Caco-2 (cell line): ENCODE measurements around the gene IL11. TPM values are rescaled to one million over a fixed set of nuclear protein-coding genes. Genes with fewer than 3 reads are reported as not detected.

Experiments used
- BruUV-seq: library from RNA; stranded (reverse); fragments of 400-500 nt; replicated peaks from 2 replicates; lab custom pipeline; 2021; lab: Mats Ljungman, UMichigan
- CTCF ChIA-PET: fragments of 300-600 bp; sonication (Branson Sonifier 250); formaldehyde crosslinking; loops from one replicate; lab custom pipeline; 2022; ENCODE audit warnings: antibody characterized with exemption; lab: Charles Lee
- POLR2A ChIA-PET: fragments of 300-600 bp; sonication (Branson Sonifier 250); formaldehyde crosslinking; loops from one replicate; lab custom pipeline; 2022; ENCODE audit warnings: antibody characterized with exemption; lab: Charles Lee
- DNase-seq, 2 experiments: peaks; one replicate each; pipeline versions ENCODE4 v3.0.0 to v3.0.0-alpha.2; 2020 to 2022
- H3K27me3 ChIP-seq: replicated peaks from 2 replicates; pipeline ENCODE4 v1.6.0; 2011; ENCODE audit warnings: low read length; ENCODE audit not compliant: control insufficient read depth, insufficient read depth
- H3K36me3 ChIP-seq: 2 replicates; pipeline ENCODE4 v1.5.1; 2011; ENCODE audit warnings: low read length; ENCODE audit not compliant: control insufficient read depth, insufficient read depth
- H3K4me1 ChIP-seq: fragments of 250-450 bp; sonication (Bioruptor Pico); 2 replicates; pipeline ENCODE4 v1.5.1; 2020; ENCODE audit warnings: mild to moderate bottlenecking
- H3K4me3 ChIP-seq: 2 replicates; pipeline ENCODE4 v1.5.1; 2011; ENCODE audit warnings: low read depth, mild to moderate bottlenecking, control low read depth, low read length
- H3K9me3 ChIP-seq: fragments of 250-450 bp; sonication (Bioruptor Pico); 2 replicates; pipeline ENCODE4 v1.5.1; 2020; ENCODE audit warnings: mild to moderate bottlenecking, moderate library complexity
- H3K27ac Mint-ChIP-seq: one replicate; pipeline ENCODE4 v1.8.0; 2022; ENCODE audit warnings: mixed read lengths; ENCODE audit not compliant: unreplicated experiment
- H3K27me3 Mint-ChIP-seq: one replicate; pipeline ENCODE4 v1.8.0; 2022; ENCODE audit warnings: mixed read lengths; ENCODE audit not compliant: insufficient read depth, unreplicated experiment
- H3K36me3 Mint-ChIP-seq: one replicate; pipeline ENCODE4 v1.8.0; 2022; ENCODE audit warnings: mild to moderate bottlenecking, mixed read lengths; ENCODE audit not compliant: insufficient read depth, unreplicated experiment
- H3K4me1 Mint-ChIP-seq: one replicate; pipeline ENCODE4 v1.8.0; 2022; ENCODE audit warnings: low read depth, mixed read lengths; ENCODE audit not compliant: unreplicated experiment
- H3K4me3 Mint-ChIP-seq: one replicate; pipeline ENCODE4 v1.8.0; 2022; ENCODE audit warnings: mild to moderate bottlenecking, moderate library complexity, mixed read lengths; ENCODE audit not compliant: unreplicated experiment
- H3K9me3 Mint-ChIP-seq: one replicate; pipeline ENCODE4 v1.8.0; 2022; ENCODE audit warnings: mixed read lengths; ENCODE audit not compliant: unreplicated experiment
- intact Hi-C: fragments of 100-400 bp; cut with micrococcal nuclease; formaldehyde crosslinking; loops from one replicate; pipeline ENCODE4 v1.10.0; 2022; ENCODE audit not compliant: unreplicated experiment
- total RNA-seq: library from RNA; stranded (reverse); gene quantifications from 2 replicates; pipeline ENCODE4 v1.2.3, GENCODE V29; 2022
- TF ChIP-seq, protein P1 (sequence below), 2 experiments: fragments of 200-600 bp in 1 of 2; IDR thresholded peaks; 1 replicate in 1 of 2; 2 replicates in 1 of 2; pipeline versions ENCODE4 v1.5.1 to v1.8.0; 2011 to 2022; ENCODE audit warnings: antibody characterized with exemption in 1 of 2, control low read depth in 1 of 2, inconsistent platforms in 1 of 2, low read depth in 1 of 2, low read length in 1 of 2, mild to moderate bottlenecking in 1 of 2, moderate library complexity in 1 of 2; ENCODE audit not compliant: insufficient read depth in 1 of 2, severe bottlenecking in 1 of 2, unreplicated experiment in 1 of 2

The IL11 gene
- total RNA-seq, 1 experiment from 2014 or later, result 0.70 TPM

DNA sequence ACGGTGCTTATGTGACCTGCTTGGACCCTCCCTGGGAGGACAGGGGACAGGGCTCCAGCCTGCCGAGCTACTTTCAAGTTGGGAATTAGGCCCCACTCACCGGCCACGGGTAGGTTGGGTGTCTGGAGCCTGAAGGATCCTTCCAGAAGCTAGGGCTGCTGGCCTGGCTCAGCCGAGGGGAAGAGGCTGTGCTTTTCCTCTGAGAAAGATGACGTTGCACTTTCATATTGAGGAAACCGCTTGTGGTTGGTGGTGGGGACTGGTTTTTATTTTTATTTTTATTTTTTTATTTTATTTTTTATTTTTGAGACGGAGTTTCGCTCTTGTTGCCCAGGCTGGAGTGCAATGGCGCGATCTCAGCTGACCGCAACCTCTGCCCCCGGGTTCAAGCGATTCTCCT is 45.1 kb downstream of the IL11 start, which contains the start of gene TMEM150B:
Gene TMEM150B (minus strand): TSS at position 170 of the 400 bp plus-strand sequence. CDS start 4,305 bp downstream, outside the sequence.
- Mint-ChIP-seq H3K27ac (no peak within 1 kb of the TSS), H3K4me1 (peaks cover 30% of the 10 kb centered on the region), H3K27me3 (no peaks in the 10 kb centered on the region), H3K4me3 (no peak within 1 kb of the TSS), H3K9me3 (no peaks in the 10 kb centered on the region), H3K36me3 (peaks cover 7% of the 10 kb centered on the region)
- BruUV-seq, result no TSS peak
- H3K4me3 ChIP-seq, result no peak within 1 kb of the TSS
- H3K27me3 ChIP-seq, result no peaks in the 10 kb centered on the region
- intact Hi-C loops, result no loop called here
- H3K4me1 ChIP-seq, result peaks cover 30% of the 10 kb centered on the region
- ChIA-PET CTCF (interaction anchor here (1.4 kb wide), 1 partner anchor 14 kb away, joined by 4 read pairs; no protein-coding TSS in a partner anchor), POLR2A (no interaction called here)
- TF ChIP-seq, protein P1, sequence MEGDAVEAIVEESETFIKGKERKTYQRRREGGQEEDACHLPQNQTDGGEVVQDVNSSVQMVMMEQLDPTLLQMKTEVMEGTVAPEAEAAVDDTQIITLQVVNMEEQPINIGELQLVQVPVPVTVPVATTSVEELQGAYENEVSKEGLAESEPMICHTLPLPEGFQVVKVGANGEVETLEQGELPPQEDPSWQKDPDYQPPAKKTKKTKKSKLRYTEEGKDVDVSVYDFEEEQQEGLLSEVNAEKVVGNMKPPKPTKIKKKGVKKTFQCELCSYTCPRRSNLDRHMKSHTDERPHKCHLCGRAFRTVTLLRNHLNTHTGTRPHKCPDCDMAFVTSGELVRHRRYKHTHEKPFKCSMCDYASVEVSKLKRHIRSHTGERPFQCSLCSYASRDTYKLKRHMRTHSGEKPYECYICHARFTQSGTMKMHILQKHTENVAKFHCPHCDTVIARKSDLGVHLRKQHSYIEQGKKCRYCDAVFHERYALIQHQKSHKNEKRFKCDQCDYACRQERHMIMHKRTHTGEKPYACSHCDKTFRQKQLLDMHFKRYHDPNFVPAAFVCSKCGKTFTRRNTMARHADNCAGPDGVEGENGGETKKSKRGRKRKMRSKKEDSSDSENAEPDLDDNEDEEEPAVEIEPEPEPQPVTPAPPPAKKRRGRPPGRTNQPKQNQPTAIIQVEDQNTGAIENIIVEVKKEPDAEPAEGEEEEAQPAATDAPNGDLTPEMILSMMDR (IDR thresholded peaks at IDR 0.05; ENCODE audit: insufficient read depth in 1 of 2, low read depth in 1 of 2, low read length in 1 of 2, severe bottlenecking in 1 of 2, unreplicated experiment in 1 of 2), result no peak
- H3K9me3 ChIP-seq, result no peaks in the 10 kb centered on the region; the same call in 1 of the 2 replicates
- DNase-seq, result no peak
- no peaks in the 10 kb centered on the region for H3K36me3 ChIP-seq

DNA sequence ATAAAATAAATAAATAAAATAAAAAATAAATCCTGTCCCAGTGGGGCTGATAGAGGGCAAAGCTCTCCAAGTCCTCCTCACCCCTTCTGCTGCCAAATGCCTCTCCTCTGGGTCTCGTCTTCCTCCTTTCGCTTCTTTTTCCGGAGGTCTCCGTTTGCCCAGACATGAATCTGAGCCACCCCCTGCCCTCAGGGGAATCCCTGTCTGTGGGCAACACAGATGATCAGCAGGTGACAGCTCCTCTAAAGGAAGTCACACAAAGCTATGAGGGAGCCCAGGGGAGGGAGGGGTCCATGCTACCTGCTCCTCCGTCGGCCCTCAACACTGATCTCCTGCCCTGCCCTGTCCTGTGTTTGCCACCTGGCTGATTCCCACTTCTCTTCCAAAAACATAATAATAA is 45.6 kb downstream of the IL11 start:
- no TSS peak for BruUV-seq
- no peaks in the 10 kb centered on the region; the same call in 1 of the 2 replicates for H3K36me3 ChIP-seq
- Mint-ChIP-seq H3K27me3 (no peaks in the 10 kb centered on the region), H3K36me3 (peaks cover 12% of the 10 kb centered on the region), H3K4me1 (peaks cover 30% of the 10 kb centered on the region), H3K4me3 (no peak overlapping the region), H3K9me3 (no peaks in the 10 kb centered on the region), H3K27ac (no peak overlapping the region)
- ChIA-PET POLR2A (no interaction called here), CTCF (interaction anchor here (1.4 kb wide), 1 partner anchor 14 kb away, joined by 4 read pairs; no protein-coding TSS in a partner anchor)
- H3K4me1 ChIP-seq, result peaks cover 30% of the 10 kb centered on the region
- no peak overlapping the region for H3K4me3 ChIP-seq
- no peaks in the 10 kb centered on the region; the same call in 1 of the 2 replicates for H3K9me3 ChIP-seq
- intact Hi-C loops, result no loop called here
- no peak for DNase-seq
- no peaks in the 10 kb centered on the region for H3K27me3 ChIP-seq
- TF ChIP-seq, protein P1 (IDR thresholded peaks at IDR 0.05; ENCODE audit: insufficient read depth in 1 of 2, low read depth in 1 of 2, low read length in 1 of 2, severe bottlenecking in 1 of 2, unreplicated experiment in 1 of 2), result no peak

DNA sequence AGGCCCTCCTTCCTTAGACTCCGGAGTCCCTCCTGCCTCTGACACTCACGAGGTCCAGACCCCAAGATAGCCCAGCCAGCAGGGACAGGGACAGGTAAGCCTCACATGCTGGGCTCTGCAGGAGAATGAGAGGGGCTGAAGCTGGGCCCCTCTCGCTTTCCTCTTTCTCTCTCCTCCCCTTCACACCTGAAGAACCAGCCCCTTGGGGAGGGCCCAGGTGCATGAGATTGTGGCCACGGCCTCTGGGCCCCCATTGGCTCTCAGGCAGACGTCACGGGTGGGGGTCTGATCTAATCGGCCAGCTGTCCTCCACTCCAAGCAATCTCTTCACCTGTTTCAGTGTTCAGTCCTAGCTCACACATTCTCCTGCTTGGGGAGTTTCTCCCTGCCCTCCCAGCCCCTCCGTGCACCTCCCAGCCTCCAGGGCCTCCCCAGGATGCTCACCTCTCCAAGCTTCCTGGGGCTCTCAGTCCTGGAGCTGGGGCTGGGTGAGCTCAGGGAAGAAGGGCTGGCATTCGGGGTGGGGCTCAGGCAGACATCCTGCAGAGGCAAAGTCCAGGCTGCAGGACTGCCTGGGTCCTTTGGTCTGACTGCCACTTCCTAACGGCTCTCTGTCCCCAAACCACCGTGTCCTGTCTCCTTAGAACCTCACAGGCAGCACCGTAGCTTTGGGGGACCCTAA is 47.9 kb downstream of the IL11 start:
- no peaks in the 10 kb centered on the region; the same call in 1 of the 2 replicates for H3K9me3 ChIP-seq
- Mint-ChIP-seq H3K4me3 (peak overlapping the region; percentile 27), H3K27ac (peak overlapping the region; percentile 53), H3K27me3 (no peaks in the 10 kb centered on the region), H3K4me1 (peaks cover 23% of the 10 kb centered on the region), H3K9me3 (no peaks in the 10 kb centered on the region), H3K36me3 (peaks cover 12% of the 10 kb centered on the region)
- peaks cover 25% of the 10 kb centered on the region for H3K4me1 ChIP-seq
- intact Hi-C loops, result no loop called here
- ChIA-PET POLR2A (interaction anchor here (0.6 to 2.2 kb wide), 3 partner anchors 17 to 666 kb away, joined by 3 to 15 read pairs (median 5); partner anchors contain the start of genes KMT5C and TMEM238), CTCF (interaction anchor here (0.6 to 3.6 kb wide), 3 partner anchors 15 to 25 kb away, joined by 3 to 20 read pairs (median 5); partner anchors contain the start of gene KMT5C)
- peak; percentile 29 to 63 for DNase-seq
- no peaks in the 10 kb centered on the region; the same call in 1 of the 2 replicates for H3K36me3 ChIP-seq
- H3K27me3 ChIP-seq, result no peaks in the 10 kb centered on the region
- BruUV-seq, result no TSS peak
- H3K4me3 ChIP-seq, result 0 out of 2 replicates have a peak overlapping the region, but pooled peaks have one; percentile 13
- TF ChIP-seq, protein P1 (IDR thresholded peaks at IDR 0.05; ENCODE audit: insufficient read depth in 1 of 2, low read depth in 1 of 2, low read length in 1 of 2, severe bottlenecking in 1 of 2, unreplicated experiment in 1 of 2), result no peak
